Activated CD4-positive, alpha-beta T cell treated with anti-CD3 and anti-CD28 coated beads, Interleukin-2, amount 10 ng/mL, durations not matched to agents 7 days and 5 days (primary cell): Measurements from ENCODE around the gene ADIPOR1. TPM values are rescaled to one million over a fixed set of nuclear protein-coding genes. Genes with fewer than 3 reads are reported as not detected.
"Not testable (repeated sequence)": the region's sequence is repeated elsewhere in the genome, so short reads cannot be mapped to it uniquely, and the experiment has no call there.

Experiments used
- CTCF ChIA-PET: fragments of 350-600 bp; sonication (Branson Sonifier 250); formaldehyde crosslinking; loops from one replicate; lab custom pipeline; 2021; ENCODE audit warnings: antibody characterized with exemption; lab: Charles Lee
- POLR2A ChIA-PET: fragments of 350-600 bp; sonication (Branson Sonifier 250); formaldehyde crosslinking; loops from one replicate; lab custom pipeline; 2021; ENCODE audit warnings: antibody characterized with exemption; lab: Charles Lee
- DNase-seq: peaks from one replicate; pipeline ENCODE4 v3.0.0-alpha.2; 2020
- H3K27ac Mint-ChIP-seq: one replicate; pipeline ENCODE4 v1.8.0; 2021; ENCODE audit warnings: mild to moderate bottlenecking, moderate library complexity, mixed read lengths
- H3K27me3 Mint-ChIP-seq: one replicate; pipeline ENCODE4 v1.8.0; 2021; ENCODE audit warnings: mixed read lengths
- H3K36me3 Mint-ChIP-seq: one replicate; pipeline ENCODE4 v1.8.0; 2021; ENCODE audit warnings: low read depth, mixed read lengths
- H3K4me1 Mint-ChIP-seq: one replicate; pipeline ENCODE4 v1.8.0; 2021; ENCODE audit warnings: mixed read lengths
- H3K4me3 Mint-ChIP-seq: one replicate; pipeline ENCODE4 v1.8.0; 2021; ENCODE audit warnings: mild to moderate bottlenecking, moderate library complexity, mixed read lengths
- H3K9me3 Mint-ChIP-seq: one replicate; pipeline ENCODE4 v1.8.0; 2021; ENCODE audit warnings: mixed read lengths
- total RNA-seq, 2 experiments: library from RNA; stranded (reverse); gene quantifications; one replicate each; pipeline ENCODE4 v1.2.3, GENCODE V29; 2021

ADIPOR1 gene
- total RNA-seq, 2 experiments from 2014 or later: 58.0 to 71.2 TPM

DNA sequence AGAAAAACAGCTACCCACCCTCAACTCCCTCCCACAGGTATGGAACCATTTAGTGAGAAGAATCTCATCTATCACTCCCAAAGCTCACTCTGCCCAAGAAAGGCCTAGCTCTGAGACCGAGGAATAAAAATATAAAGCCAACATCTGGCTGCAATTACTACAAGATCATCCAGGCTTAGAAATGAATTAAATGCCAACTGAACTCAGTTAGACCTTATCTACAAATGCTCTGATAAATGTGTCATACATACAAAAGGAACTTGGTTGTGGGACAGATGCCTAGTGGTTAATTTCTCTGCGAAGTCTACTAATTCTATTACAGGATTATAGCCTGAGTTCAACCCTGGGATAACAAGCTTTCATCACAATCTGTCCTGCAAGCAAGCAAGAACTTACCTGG is 6.7 kb downstream of the ADIPOR1 start:
- no peak overlapping the region for H3K27ac Mint-ChIP-seq
- CTCF ChIA-PET: no interaction called here
- peaks cover 25% of the 10 kb centered on the region for H3K36me3 Mint-ChIP-seq
- POLR2A ChIA-PET: no interaction called here
- no peaks in the 10 kb centered on the region for H3K9me3 Mint-ChIP-seq
- H3K27me3 Mint-ChIP-seq: no peaks in the 10 kb centered on the region
- no peak overlapping the region for H3K4me3 Mint-ChIP-seq
- peaks cover 48% of the 10 kb centered on the region for H3K4me1 Mint-ChIP-seq
- DNase-seq: no peak

DNA sequence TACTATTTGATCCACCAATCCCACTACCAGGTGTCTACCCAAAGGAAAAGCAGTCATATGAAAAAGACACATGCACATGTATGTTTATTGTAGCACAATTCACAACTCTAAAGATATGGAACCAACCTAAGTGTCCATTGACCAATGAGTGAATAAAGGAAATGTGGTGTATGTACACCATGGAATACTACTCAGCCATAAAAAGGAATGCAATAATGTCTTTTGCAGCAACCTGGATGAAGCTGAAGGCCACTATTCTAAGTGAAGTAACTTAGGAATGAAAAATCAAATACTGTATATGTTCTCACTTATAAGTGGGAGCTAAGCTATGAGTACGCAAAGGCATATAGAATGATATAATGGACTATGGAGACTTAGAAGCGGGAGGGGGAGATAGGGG is 12.6 kb downstream of the ADIPOR1 start:
- CTCF ChIA-PET: interaction anchor here (0.6 to 4.0 kb wide), 4 partner anchors 9 to 53 kb away, joined by 3 to 22 read pairs (median 4); no protein-coding TSS in a partner anchor
- POLR2A ChIA-PET: no interaction called here
- no peaks in the 10 kb centered on the region for H3K9me3 Mint-ChIP-seq
- no peak overlapping the region for H3K4me3 Mint-ChIP-seq
- H3K36me3 Mint-ChIP-seq: peaks cover 61% of the 10 kb centered on the region
- no peaks in the 10 kb centered on the region for H3K4me1 Mint-ChIP-seq
- no peaks in the 10 kb centered on the region for H3K27me3 Mint-ChIP-seq
- DNase-seq: no peak
- H3K27ac Mint-ChIP-seq: no peak overlapping the region

DNA sequence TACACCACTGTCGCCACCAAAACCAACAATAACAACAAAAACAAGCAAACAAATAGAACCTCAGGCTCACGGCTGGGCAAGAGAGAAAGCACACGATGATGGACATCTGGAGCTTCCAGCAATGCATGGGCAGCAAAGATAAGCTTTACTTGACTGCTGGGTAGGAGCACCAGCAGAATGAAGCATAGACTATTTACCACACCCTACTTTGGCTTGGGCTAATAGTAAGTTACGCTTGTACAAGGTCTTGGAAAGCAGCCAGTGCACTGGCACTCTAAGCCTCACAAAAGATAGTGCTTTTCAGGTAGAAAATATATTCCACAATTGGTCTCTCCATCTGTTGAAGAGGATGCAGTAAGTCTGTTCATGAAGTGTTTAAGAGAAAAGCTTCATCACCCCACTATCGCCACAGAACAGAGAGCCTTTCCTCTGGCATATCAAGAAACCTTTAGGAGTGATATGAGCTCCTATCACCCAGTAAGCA is 13.6 kb downstream of the ADIPOR1 start:
- H3K36me3 Mint-ChIP-seq: peaks cover 58% of the 10 kb centered on the region
- ChIA-PET CTCF (interaction anchor here (0.7 to 4.0 kb wide), 4 partner anchors 10 to 64 kb away, joined by 3 to 22 read pairs (median 6); no protein-coding TSS in a partner anchor), POLR2A (no interaction called here)
- no peak overlapping the region for H3K27ac Mint-ChIP-seq
- no peaks in the 10 kb centered on the region for H3K4me1 Mint-ChIP-seq
- no peak for DNase-seq
- H3K9me3 Mint-ChIP-seq: no peaks in the 10 kb centered on the region
- no peaks in the 10 kb centered on the region for H3K27me3 Mint-ChIP-seq
- H3K4me3 Mint-ChIP-seq: no peak overlapping the region

DNA sequence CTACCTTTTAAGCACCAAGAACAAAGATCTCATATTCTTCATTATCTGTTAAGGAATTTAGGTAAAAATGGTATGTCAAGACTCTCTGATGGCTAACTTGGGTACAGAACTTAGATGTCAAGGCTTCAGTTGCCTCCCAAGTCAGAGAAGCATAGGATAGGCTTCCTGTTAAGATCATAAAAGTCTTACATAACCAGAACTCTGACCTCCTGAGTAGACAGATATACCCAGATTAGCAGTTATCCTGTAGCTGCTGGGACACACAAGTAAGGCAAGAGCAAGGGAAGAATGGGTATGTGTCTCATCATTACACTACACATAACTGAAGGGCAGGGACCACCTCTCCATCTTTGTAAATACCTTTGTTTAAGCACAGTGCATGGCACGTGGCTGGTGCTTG is 15.7 kb downstream of the ADIPOR1 start:
- H3K4me1 Mint-ChIP-seq: no peaks in the 10 kb centered on the region
- H3K27ac Mint-ChIP-seq: no peak overlapping the region
- H3K27me3 Mint-ChIP-seq: no peaks in the 10 kb centered on the region
- H3K9me3 Mint-ChIP-seq: no peaks in the 10 kb centered on the region
- H3K4me3 Mint-ChIP-seq: no peak overlapping the region
- POLR2A ChIA-PET: interaction anchor here (0.6 kb wide), 1 partner anchor 592 kb away, joined by 3 read pairs; no protein-coding TSS in a partner anchor
- DNase-seq: no peak
- CTCF ChIA-PET: interaction anchor here (4.0 kb wide), 1 partner anchor 12 kb away, joined by 22 read pairs; no protein-coding TSS in a partner anchor
- H3K36me3 Mint-ChIP-seq: peaks cover 54% of the 10 kb centered on the region

DNA sequence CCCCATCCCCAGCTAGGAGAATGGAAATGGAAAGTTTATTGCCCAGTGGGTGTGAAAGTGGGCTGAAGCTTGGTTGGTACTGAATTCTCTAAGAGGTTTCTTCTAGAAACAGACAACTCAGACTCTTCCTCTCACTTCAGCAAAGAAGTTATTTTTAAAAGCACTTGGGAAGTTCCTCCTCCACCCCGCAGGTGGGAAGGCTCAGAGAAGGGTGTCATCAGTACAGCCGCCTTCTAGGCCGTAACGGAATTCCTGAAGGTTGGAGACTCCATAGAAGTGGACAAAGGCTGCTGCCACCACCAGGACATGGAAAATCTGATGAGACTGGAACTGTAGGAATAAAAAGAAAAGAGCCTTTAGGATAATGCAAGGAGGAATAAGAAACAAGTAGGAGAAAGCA is 16.7 kb downstream of the ADIPOR1 start:
- no peaks in the 10 kb centered on the region for H3K4me1 Mint-ChIP-seq
- CTCF ChIA-PET: no interaction called here
- POLR2A ChIA-PET: no interaction called here

DNA sequence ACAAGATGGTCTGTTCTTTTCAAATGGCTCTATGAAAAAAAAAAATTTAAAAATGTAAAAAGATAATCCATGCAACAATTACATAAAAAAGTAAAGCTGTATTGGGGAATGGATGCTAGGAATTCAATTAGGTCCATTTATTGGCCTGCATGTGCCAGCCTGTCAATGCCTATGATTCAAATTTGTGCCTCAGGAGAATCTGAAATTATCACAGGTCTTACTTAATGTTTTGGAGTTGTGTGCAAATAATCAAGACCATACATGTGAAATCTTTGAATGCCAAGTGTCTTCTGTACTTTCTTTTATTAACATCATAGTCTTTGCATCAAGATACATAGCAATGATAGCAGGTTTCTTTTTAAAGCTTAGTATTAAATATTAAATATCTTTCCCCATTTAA is 17.6 kb downstream of the ADIPOR1 start:
- ChIA-PET POLR2A (interaction anchor here (0.7 kb wide), 1 partner anchor 655 kb away, joined by 3 read pairs; no protein-coding TSS in a partner anchor), CTCF (no interaction called here)
- no peak overlapping the region for H3K4me3 Mint-ChIP-seq
- no peaks in the 10 kb centered on the region for H3K4me1 Mint-ChIP-seq
- no peaks in the 10 kb centered on the region for H3K27me3 Mint-ChIP-seq
- no peak overlapping the region for H3K27ac Mint-ChIP-seq
- no peaks in the 10 kb centered on the region for H3K9me3 Mint-ChIP-seq
- DNase-seq: no peak
- peaks cover 44% of the 10 kb centered on the region for H3K36me3 Mint-ChIP-seq

More for the DNA sequence above, 16.7 kb downstream of the ADIPOR1 start:
- Mint-ChIP-seq H3K27me3 (no peaks in the 10 kb centered on the region), H3K27ac (no peak overlapping the region), H3K36me3 (peaks cover 51% of the 10 kb centered on the region), H3K9me3 (no peaks in the 10 kb centered on the region), H3K4me3 (no peak overlapping the region)
- no peak for DNase-seq

DNA sequence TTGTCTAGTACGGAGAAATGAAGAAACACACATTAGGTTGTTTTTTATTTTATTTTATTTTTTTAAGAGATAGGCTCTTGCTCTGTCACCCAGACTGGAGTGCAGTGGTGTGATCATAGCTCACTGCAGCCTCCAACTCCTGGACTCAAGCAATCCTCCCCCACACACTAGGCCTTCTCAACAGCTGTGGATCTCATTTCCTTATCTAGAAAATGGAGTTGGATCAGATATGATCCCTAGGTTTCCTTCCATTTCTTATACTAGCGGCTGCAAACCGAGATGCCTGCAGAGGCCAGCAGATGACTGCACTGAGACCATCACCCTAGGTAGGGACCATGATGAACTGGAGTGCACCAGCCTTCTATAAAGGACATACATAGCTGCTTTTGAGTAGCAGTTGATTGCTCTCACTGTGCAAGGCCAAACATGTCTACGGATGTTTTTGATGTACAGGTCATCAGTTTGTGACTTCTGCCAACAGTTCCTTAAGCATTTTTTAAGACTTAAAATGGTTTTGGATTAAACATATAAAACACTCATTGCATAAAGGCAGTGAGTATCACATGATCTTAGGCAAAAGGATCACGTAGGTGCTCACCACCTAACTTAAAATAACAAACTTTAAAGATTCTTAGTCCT is 19.7 kb downstream of the ADIPOR1 start:
- no peaks in the 10 kb centered on the region for H3K9me3 Mint-ChIP-seq
- H3K27ac Mint-ChIP-seq: no peak overlapping the region
- peaks cover 14% of the 10 kb centered on the region for H3K27me3 Mint-ChIP-seq
- DNase-seq: no peak
- ChIA-PET POLR2A (no interaction called here), CTCF (no interaction called here)
- H3K4me1 Mint-ChIP-seq: no peaks in the 10 kb centered on the region
- H3K4me3 Mint-ChIP-seq: no peak overlapping the region
- H3K36me3 Mint-ChIP-seq: peaks cover 25% of the 10 kb centered on the region

DNA sequence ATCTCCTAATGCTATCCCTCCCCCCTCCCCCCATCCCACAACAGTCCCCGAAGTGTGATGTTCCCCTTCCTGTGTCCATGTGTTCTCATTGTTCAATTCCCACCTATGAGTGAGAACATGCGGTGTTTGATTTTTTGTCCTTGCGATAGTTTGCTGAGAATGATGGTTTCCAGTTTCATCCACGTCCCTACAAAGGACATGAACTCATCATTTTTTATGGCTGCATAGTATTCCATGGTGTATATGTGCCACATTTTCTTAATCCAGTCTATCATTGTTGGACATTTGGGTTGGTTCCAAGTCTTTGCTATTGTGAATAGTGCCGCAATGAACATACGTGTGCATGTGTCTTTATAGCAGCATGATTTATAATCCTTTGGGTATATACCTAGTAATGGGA is 21.7 kb downstream of the ADIPOR1 start:
- H3K4me1 Mint-ChIP-seq, H3K27ac Mint-ChIP-seq, POLR2A ChIA-PET, H3K4me3 Mint-ChIP-seq, DNase-seq, H3K9me3 Mint-ChIP-seq, CTCF ChIA-PET: not testable (repeated sequence)
- peaks cover 12% of the 10 kb centered on the region for H3K36me3 Mint-ChIP-seq
- peaks cover 25% of the 10 kb centered on the region for H3K27me3 Mint-ChIP-seq

DNA sequence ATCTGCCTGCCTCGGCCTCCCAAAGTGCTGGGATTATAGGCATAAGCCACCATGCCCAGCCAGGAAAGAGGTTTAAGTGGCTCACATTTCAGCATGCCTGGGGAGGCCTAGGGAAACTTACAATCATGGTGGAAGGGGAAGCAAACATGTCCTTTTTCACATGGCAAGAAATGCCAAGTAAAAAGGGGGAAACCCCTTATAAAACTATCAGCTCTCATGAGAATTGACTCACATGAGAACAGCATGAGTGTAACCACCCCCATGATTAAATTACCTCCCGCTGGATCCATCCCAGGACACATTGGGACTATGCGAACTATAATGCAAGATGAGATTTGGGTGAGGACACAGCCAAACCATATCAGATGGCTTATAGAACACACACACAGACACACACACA is 22.3 kb downstream of the ADIPOR1 start:
- H3K27ac Mint-ChIP-seq: no peak overlapping the region
- H3K27me3 Mint-ChIP-seq: peaks cover 28% of the 10 kb centered on the region
- no peaks in the 10 kb centered on the region for H3K9me3 Mint-ChIP-seq
- ChIA-PET CTCF (no interaction called here), POLR2A (no interaction called here)
- no peaks in the 10 kb centered on the region for H3K4me1 Mint-ChIP-seq
- no peak for DNase-seq
- no peak overlapping the region for H3K4me3 Mint-ChIP-seq
- H3K36me3 Mint-ChIP-seq: peaks cover 8% of the 10 kb centered on the region

DNA sequence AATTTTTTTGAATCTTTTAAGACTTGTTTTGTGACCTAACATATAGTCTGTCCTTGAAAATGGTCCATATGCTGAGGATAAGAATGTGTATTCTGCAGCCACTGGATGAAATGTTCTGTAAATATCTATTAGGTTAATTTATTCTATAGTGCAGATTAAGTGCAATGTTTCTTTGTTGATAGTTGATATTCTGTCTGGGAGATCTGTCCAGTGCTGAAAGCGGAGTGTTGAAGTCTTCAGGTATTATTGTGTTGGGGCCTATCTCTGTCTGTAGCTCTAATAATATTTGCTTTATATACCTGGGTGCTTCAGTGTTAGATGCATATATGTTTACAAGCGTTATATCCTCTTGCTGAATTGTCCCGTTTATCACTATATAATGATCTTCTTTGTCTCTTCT is 23.4 kb downstream of the ADIPOR1 start:
- no peak overlapping the region for H3K4me3 Mint-ChIP-seq
- ChIA-PET CTCF (interaction anchor here (0.6 kb wide), 1 partner anchor 60 kb away, joined by 3 read pairs; no protein-coding TSS in a partner anchor), POLR2A (no interaction called here)
- H3K9me3 Mint-ChIP-seq: no peaks in the 10 kb centered on the region
- no peaks in the 10 kb centered on the region for H3K4me1 Mint-ChIP-seq
- H3K36me3 Mint-ChIP-seq: peaks cover 5% of the 10 kb centered on the region
- no peak for DNase-seq
- peaks cover 32% of the 10 kb centered on the region for H3K27me3 Mint-ChIP-seq
- H3K27ac Mint-ChIP-seq: no peak overlapping the region

DNA sequence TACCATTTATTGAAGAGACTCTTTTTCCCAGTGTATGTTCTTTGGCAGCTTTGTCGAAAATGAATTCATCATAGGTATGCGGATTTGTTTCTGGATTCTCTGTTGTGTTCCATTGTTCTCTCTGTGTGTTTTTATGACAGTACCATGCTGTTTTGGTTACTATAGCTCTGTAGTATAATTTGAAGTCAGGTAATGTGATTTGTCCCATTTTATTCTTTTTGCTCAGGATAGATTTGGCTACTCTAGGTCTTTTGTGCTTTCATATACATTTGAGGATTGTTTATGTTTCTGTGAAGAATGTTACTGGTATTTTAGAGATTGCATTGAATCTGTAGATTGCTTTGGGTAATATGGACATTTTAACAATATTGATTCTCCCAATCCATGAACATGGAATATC is 25.6 kb downstream of the ADIPOR1 start:
- ChIA-PET CTCF (interaction anchor here (1.3 kb wide), 1 partner anchor 13 kb away, joined by 3 read pairs; no protein-coding TSS in a partner anchor), POLR2A (no interaction called here)
- no peaks in the 10 kb centered on the region for H3K9me3 Mint-ChIP-seq
- H3K27me3 Mint-ChIP-seq: peaks cover 34% of the 10 kb centered on the region
- no peak overlapping the region for H3K27ac Mint-ChIP-seq
- no peak for DNase-seq
- H3K4me1 Mint-ChIP-seq: no peaks in the 10 kb centered on the region
- no peak overlapping the region for H3K4me3 Mint-ChIP-seq
- H3K36me3 Mint-ChIP-seq: no peaks in the 10 kb centered on the region

DNA sequence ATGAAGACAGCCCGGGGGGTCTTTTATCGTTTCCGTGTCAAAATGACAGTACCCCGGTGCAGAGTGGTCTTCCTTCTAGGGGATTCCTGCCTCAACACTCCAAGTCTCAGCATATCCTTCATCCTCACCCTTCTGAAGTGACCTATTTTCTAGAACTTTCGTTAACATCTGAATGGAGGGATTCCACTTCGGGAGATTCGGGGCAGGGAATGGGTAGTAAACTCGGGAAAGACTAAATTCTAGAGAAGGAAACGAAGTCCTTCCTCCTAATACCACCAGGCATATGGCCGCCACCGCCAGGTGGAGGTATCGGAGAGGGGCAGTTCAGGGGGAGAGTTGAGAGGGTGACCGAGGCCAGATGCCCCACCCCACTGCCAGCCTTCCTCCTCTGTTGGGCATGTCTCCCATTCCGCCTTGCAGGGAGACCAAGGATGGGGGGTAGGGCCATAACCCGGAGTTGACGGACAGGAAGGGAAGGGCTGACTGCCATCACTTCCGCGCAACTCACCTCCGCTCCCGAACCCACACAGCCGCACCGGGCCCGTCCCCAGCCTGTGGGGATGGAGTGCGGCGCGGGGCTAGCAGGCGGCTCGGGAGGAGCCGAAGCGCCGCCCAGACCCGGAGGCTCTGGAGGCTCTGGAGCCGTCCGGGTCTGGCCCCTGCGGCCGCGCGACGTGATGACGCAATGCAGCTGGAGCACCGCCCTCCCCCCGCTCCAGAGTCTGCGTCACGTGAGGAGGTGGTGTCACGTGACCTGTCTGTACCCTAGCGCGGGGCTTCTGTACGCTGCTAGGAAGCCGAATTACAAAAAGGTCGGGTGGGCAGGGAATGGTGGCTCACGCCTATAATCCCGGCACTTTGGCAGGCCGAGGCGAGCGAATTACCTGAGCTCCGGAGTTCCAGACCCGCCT is 31.3 kb downstream of the ADIPOR1 start, which contains the start of gene KLHL12:
Gene KLHL12, minus strand, starts transcription at position 654 of the 911 bp plus-strand sequence. CDS start 2,072 bp downstream, outside the sequence.
- POLR2A ChIA-PET: interaction anchor here (0.7 kb wide), 1 partner anchor 1890 kb away, joined by 7 read pairs; no protein-coding TSS in a partner anchor
- DNase-seq: peak; percentile 96
- H3K27ac Mint-ChIP-seq: peak within 1 kb of the TSS; percentile 96

More for the DNA sequence above, 31.3 kb downstream of the ADIPOR1 start, which contains the start of gene KLHL12:
- H3K4me1 Mint-ChIP-seq: peaks cover 29% of the 10 kb centered on the region
- peaks cover 9% of the 10 kb centered on the region for H3K27me3 Mint-ChIP-seq
- H3K36me3 Mint-ChIP-seq: peaks cover 12% of the 10 kb centered on the region
- peak within 1 kb of the TSS; percentile 93 for H3K4me3 Mint-ChIP-seq
- H3K9me3 Mint-ChIP-seq: no peaks in the 10 kb centered on the region
- CTCF ChIA-PET: interaction anchor here (0.7 to 1.0 kb wide), 4 partner anchors 11 to 783 kb away, joined by 3 to 4 read pairs (median 3); partner anchors contain the start of gene ARL8A
